HG02943 (cell line): ENCODE data around the gene NKX2-3.

ENCODE experiments used
- ATAC-seq: cut with Tn5 transposase; IDR thresholded peaks from one replicate; pipeline ENCODE4 v1.9.1; 2021; ENCODE audit warnings: mild to moderate bottlenecking, low read depth, moderate library complexity; ENCODE audit not compliant: unreplicated experiment

Gene NKX2-3

DNA sequence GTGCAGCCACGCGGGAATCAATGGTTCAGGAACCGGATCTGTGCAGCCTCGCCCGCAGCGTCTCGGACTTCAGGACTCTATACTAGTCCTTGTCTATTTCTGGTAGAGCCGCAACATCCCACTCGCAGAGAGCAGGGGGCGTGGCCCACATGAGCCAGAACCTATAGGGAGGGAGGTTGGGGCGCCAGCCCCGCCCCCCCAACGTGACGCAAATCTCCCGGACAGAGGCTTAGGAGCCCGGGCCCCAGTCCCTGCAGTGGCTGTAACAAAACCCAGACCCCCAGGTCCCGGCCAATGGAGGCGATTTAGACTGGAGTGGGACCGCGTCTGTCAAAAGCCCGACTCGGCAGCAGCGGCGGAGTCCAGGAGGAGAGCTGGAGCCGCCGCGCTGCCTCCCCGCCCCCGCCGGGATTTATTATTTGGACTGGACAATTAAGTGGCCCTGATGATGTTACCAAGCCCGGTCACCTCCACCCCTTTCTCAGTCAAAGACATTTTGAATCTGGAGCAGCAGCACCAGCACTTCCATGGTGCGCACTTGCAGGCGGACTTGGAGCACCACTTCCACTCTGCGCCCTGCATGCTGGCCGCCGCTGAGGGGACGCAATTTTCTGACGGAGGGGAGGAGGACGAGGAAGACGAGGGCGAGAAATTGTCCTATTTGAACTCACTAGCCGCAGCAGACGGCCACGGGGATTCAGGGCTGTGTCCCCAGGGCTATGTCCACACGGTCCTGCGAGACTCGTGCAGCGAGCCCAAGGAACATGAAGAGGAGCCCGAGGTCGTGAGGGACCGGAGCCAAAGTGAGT is at the start of gene NKX2-3:
Gene NKX2-3 (plus strand): TSS at position 256 of the 809 bp plus-strand sequence. CDS start 190 bp downstream, at position 446.
- no peak for ATAC-seq

DNA sequence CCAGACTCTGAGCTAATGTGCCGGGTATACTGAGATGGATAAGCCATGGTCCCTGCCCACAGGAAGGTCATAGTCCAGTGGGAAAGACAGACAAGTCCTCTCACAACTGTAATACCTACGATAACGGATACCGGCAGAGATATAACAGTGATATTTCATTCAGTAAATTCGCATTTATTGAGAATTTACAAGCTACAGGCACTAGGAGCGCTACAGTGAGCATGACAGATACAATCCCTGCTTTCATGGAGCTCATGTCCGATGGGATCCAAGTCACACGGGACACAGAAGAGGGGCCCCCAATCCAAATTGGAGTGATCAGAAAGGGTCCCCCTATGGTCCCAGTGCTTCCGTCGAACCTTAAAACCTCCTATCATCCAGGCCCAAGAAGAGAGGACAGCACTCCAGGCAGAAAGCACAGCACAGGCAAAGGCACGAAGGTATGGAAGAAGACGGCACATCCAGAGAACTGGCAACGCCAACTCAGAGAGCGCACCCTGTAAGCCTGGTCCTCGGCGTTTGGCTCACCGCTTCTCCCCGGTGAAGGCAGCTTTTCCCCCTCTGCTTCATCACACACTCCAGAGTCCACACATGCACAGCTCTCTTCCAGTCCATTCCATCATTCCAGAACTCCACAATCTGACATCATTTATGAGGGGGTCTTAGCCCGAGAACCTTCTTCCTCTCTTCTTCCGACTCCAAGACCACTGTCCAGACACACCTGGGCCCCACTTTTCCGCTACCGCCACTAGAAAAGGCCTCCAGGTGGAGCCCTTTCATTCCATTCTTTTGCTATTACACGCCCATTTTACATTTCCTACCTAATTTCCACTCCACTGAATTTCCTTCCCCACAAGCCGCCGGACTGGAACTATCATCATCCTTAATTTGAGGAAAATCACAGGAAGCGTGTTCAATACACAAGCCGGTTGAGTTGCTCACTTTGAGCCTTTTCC is 47.8 kb upstream of the NKX2-3 start:
- ATAC-seq = no peak

DNA sequence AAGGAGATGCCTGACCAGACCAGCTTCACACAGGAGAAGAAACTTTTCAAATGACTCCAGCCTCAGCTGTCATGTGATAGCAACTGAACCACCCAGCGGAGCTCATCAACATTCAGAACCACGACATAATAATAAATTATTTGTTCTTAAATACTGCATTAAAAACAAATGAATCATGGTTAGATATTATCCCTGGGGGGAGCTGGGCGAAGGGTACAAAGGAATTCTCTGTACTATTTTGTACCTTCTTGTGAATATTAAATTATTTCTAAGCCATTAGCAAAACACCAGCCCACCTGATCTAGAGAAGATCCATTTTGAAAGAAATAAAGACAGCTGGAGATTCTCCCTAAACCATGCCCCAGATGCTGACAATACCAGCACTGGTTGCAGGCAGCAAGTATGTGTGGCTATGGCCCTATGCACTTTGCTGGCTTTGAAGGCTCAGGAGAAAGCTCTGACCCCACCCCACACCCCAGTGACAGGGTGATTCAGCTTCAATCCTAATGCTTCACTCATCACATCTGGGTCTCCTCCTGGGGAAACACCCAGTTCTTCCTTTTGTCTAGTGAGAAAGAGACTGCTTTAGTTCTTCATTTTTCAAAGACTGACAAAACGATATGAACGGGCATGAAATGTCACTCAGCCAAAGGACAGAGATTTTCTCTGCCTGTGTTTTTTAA is 45.5 kb upstream of the NKX2-3 start:
- ATAC-seq = no peak

DNA sequence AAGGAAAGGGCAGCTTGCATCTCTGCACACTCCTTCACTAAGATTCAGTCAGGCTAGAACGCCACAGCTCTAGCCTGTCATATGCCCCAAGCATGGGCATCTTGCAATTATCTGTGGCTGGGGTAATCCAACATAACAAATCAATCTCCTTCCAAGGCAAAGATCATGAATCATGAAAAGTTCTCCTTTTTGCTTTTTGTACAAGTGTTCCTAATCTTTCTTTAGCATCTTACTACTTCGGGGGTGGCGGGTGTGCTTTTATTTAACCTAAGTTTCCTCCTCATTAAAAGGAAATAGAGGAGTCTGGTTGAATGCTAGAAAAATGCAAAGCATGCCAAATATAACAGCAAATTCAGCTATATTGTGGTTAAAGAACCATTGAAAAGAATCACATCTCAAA is 43.5 kb upstream of the NKX2-3 start:
- ATAC-seq = no peak

DNA sequence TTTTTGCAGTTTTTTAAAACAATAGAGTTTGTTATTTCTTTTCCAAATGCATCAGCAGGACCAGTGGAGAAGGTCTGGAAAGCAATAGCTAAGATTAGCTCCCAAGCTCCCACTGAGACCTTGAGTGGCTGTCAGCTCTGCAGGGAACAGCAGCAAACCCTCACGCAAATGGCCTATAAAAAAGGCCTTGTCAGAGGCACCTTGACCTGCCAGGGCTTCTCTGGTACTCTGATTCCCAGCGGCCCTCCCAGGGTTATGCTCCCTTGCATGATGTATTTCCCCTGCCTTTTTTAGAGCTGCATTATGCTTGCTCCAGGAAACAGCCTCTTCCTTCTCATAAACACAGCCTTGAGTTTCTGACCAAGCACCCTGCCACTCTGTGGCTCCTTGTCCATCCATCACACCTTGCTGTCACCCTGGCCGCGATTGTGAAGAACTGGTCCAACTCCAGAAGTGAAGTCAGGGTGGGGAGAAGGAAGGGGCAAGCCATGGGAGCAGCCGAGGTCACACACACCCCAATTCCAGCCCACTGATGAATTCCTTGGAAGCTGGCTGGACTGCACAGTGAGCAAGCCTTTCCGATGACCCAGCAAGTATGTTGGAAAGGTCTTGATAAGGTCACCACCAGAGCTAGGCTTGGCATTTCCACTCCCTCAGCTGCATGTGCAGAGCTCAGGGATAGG is 35.3 kb upstream of the NKX2-3 start:
- no peak for ATAC-seq

DNA sequence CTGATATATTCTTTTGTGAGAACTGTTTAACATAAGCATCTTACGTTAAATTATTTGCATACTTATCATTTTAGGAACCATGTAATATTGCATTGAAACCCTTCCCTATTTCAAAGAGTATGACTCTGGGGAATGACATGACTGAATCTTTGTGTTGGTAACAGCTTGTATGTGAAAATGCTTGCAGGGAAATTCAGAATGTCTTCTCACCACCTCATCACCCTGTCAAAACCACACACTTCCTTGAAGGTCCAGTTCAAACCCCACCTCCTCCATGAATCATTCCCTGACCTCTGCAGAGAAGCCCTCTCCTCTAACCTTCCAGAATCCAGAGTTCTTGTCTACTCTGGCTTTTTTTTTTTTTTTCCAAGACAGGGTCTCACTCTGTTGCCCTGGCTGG is 26.3 kb upstream of the NKX2-3 start:
- no peak for ATAC-seq

DNA sequence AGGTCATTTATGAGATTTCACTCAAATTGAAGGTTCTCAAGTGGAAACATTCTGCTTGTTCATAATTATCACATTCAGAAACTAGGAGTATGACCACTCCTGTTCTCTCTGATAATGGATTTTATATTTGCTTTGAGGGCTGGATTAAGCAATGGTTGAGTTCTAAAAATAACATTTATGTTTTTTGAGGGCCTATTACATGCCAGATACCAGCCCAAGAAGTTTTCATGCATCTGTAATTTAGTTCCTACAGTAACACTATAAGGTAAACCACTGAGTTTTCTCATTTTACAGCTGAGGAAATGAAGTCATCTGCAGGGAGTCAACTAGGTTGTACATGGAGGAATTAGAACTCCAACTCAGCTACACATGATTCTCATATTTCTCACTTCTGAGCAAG is 25.5 kb upstream of the NKX2-3 start:
- no peak for ATAC-seq

DNA sequence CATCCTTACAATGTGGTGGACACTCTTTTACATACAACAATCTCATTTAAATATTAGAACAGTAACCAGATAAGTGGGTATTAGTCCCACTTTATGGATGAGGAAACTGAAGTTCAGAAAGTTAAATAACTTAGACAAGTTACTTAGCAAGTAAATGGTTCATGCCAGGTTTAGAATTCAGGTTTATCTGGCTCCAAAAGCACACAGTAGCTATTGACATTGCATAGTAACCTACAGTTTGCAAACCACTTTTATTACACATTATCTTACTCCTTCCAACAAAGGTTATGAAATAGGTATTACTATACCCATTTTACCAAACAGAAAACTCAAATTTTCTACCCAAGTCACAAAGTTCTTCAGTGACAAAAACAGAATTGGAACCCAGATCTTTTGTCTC is 19.7 kb upstream of the NKX2-3 start:
- ATAC-seq = no peak

DNA sequence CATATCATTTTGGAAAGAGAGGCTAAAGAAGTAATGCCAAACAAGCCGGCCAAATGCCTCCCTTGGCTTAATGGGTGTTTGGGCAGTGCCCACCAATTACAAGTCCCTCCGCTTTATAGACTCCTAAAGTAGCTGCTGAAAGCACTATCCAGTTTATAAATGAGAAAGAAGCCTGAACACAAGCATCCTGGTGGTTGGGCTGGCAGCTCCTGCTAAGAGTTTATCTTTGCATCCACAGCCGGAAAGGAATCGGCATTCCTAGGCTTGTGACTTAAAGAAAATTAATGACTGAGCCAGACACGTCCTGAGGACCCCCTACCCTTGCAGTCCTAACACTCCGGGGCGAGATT is 13.1 kb upstream of the NKX2-3 start:
- no peak for ATAC-seq

DNA sequence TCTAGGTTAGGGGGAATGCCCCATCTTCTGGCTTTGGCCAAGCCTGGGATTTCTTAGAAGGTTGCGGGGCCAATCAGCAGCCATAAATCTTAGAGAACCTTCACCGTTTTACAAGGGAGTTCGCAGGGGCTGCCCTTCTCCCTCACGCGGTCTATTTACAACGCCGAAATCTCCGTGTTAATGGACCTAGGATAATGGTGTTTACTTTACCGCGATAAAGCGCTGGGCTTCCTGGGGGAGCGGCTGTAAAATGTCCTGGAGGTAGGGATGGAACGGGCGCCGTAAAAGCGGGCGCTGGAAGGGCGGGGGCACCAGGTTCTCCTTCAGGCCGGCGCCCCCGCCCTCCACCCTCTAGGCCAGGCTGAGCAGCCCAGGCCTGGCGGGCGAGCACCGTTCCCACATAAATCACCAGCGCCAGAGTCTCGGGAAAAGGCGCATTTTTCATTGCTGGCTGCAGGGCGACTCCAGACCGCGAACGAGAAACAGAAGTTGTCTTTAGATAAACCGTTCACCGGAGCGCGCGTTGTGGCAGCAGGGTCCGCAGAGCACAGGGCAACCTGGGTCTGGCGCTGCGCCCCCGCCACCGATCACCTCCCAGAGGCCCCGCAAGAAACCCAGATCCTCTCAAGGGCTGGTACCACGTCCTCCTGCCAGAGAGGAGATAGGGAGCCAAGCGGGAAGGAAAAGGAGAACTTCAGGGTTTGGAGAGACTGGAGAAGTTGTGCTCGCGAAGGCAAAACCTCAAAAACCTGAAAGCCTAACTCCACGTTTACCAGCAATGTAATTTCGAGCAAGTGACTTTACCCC is 12.5 kb upstream of the NKX2-3 start:
- no peak for ATAC-seq

DNA sequence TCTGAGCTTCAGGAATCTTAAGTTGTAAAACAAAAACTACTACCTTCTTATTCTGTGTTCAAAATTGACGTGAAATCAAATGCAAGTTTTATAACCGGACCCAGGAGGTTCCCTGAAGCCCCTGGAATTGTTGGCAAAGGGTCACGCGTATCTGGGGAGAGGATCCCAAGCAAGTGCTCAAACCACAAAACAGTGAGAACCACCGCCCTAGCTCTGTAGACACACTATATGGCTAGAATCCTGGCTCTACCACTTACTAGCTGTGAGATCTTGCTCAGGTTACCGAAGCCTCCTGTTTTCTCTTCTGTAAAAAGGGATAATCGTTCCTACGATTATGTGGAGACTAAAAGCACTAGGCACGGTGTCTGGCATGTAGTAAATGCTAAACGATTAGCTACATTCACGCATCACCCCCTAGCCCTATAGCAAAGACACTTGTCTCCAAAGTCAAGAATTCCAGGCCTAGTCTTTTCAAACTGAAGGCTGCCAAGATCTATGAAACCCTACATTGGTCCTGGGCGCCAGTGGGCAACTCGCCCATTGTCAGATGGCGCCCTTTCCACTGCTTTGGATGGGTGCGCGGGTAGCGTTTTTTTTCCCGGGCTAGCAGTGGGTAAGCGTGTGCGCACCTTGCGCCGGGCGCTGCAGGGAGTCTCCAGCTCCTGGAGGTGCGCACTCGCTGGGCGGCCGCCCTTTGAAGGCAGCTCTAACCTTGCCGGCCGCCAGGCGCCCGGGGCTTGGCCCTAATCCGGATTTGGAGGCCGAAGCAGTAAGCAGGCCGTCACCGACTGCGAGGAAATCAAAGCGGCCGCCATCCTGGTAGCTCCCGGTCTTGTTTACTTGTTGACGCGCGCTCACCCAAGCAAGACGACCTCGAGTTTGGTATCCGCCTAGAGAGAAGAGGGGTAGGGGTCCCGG is 11.6 kb upstream of the NKX2-3 start:
- ATAC-seq = no peak

DNA sequence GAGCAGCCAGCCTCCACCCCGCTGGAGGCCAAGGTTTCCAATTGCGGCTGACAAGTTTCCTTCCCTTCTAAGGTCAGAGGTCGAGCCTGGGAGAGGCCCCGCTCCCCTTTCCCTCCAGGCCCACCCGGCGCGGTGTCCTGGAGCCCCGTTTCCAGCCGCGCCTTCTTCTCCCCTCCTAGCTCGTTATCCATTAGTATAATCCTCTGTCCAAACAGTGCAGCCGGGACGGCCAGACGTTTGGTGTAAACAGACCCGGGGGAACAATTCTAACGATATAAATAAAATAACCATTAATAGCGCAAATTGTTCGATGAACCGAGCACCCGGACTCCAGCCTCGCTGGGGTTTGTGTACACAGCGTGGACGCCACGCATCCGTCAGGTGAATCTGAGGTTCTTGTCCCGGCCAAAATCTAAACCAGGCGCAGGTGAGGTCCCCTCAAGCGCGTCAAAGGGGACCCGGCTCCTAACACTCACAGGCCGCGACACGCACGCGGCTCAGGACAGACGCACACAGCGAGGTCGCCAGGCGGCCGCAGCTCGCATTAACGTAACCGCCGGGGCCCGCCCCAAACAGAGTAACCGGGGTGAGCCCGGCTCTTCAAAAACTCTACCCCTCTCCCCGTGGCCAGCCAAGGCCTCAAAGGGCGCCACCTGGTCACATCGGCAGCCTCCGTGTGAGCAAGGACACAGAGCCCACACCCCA is 10.8 kb upstream of the NKX2-3 start:
- no peak for ATAC-seq

DNA sequence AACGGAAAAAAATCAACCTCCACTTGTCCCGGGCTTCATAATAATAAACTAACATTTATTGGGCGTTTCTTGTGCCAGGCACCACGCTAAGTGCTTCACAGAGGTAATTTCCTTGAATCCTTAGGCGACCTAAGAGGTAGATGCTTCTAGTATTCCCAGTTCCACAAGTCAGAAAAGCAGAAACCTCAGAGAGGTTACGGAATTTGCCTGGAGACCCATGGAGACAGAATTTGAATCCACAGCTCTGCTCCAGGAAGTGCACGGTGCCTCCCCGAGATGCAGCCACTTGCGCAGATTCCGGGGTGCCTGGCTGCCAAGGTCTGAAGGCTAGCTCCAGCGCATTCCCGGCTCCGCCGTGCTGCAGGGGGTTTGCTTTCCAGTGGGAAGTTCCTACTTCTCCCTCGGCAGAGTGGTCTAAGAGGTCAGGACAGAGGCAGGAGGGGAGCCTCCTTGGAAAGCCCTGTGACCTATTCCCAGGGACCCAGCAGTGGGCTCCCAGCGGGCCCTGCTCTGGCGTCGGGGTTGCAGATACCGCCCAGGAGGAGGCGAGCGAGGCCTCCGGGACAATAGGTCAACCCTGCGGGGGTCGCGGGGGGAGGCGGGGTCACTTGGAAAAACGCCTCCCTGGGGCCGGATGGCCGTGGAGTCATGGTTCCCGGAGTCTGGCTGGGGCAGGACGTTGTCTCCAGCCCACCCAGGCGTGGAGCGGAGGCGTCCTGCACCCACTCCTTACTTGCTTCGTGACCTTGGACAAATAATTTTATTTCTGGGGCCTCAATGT is 10.1 kb upstream of the NKX2-3 start:
- ATAC-seq = no peak

DNA sequence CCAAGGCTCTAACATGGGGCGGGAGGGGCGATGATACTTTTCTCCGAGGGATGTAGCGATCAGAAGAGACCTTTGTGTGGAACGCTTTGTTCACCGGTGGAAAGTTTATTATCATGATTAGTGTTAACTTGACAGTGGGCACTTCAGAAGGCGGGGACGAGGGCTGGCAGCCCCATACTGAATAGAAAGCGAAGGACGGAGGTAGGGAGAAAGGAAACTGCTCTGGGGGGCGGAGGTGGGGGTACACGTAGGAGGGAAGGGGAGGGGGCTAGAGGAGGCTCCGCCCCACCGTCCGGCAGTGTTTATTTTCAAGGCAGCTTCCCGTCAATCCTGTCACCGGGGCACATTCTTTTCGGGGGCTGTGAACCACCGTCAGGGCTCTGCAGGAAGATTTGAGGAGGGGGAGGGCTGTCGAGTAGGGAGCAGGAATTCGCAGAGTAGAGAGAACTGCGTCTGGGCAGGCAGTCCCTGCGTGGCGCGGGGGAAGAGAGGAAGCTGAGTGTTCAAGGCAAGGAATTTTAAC is 9.4 kb upstream of the NKX2-3 start:
- no peak for ATAC-seq

DNA sequence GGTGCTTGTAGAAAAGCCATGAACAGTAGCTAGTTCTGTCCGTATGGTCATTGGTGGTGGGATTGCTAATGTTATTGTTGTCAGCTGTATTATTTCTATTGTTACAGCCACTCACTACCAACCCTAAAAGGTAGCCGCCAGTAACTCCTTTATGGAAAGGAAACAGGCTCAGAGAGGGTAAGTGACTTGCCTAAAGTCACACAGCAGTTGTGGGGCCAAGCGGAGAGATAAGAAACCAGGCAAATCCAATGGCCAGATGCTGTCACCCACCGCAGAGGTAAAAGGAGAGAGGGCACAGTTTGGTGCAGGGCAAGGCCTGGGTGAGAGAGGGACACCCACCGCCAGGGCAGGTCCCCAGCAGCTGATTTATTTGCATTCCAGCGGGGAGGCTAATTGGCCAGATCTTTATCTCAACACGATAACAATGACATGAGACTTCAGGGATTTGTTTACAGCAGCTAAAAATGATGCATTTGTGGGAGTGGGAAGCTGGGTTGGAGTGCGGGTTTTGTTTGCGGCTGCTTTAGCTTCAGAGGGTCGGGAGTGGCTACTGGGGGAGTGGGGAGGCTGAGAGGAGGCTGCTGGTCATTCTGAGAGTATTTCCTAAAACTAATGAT is 8.6 kb upstream of the NKX2-3 start:
- ATAC-seq = no peak

DNA sequence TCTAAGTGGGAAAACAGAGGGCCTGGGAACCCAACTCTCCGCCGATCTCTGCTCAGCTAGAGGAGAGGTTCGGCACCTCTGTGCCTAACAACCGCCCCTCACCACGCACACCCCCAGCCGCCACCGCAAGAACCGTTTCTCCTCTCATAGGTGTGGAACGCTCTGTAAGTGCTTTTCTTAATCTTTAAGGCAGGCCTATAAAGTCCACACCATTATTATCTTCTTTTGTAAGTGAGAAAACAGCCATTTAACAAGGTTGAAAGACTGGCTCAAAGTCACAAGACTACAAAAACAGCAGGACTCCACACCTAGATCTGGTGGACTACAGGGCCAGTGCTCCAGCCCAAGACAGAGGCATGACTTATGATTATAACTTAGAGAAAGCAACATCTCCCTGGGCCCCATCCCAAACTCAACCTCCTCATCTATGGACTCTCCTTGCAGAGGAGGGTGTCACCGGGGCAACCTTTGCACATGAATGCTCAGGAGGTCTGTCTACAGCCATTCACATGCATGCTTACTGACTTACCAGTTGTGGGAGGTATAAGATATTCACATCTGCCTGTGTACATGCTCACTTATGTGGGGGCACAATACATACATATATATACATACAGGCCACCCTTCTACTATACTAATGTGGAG is 7.9 kb upstream of the NKX2-3 start:
- no peak for ATAC-seq
